ENCODE results near the gene MED29.

The MED29 gene

GRCh38 chr19:39384839-39385568, 6.2 kb upstream of the MED29 start:
- H3K27me3 ChIP-seq (ENCODE audit: control insufficient read depth in 1 of 2, insufficient read depth in 2 of 2, low read length in 2 of 2): no peaks in the 10 kb centered on the region
- H3K36me3 ChIP-seq (ENCODE audit: control insufficient read depth in 2 of 2, insufficient read depth in 2 of 2, low read length in 2 of 2): peaks cover 69 to 81% of the 10 kb centered on the region in 2 donors
- H3K9ac ChIP-seq (ENCODE audit: low read length in 2 of 2): no peak overlapping the region
- H3K27ac ChIP-seq (ENCODE audit: low read length): no peak overlapping the region
- peaks cover 8% of the 10 kb centered on the region for H3K4me1 ChIP-seq (ENCODE audit: control insufficient read depth, insufficient read depth, low read length)
- no peaks in the 10 kb centered on the region for H3K9me3 ChIP-seq (ENCODE audit: control insufficient read depth in 2 of 2, low read length in 2 of 2)
- H3K4me3 ChIP-seq (ENCODE audit: low read length in 2 of 2): no peak overlapping the region

GRCh38 chr19:39385629-39386411, 5.4 kb upstream of the MED29 start:
- Histone ChIP-seq H3K27ac (ENCODE audit: low read length) (no peak overlapping the region), H3K27me3 (ENCODE audit: control insufficient read depth in 1 of 2, insufficient read depth in 2 of 2, low read length in 2 of 2) (no peaks in the 10 kb centered on the region), H3K4me1 (ENCODE audit: control insufficient read depth, insufficient read depth, low read length) (peaks cover 14% of the 10 kb centered on the region), H3K9me3 (ENCODE audit: control insufficient read depth in 2 of 2, low read length in 2 of 2) (no peaks in the 10 kb centered on the region), H3K9ac (ENCODE audit: low read length in 2 of 2) (no peak overlapping the region), H3K36me3 (ENCODE audit: control insufficient read depth in 2 of 2, insufficient read depth in 2 of 2, low read length in 2 of 2) (peaks cover 62 to 73% of the 10 kb centered on the region in 2 donors), H3K4me3 (ENCODE audit: low read length in 2 of 2) (no peak overlapping the region)

GRCh38 chr19:39386557-39386956, 4.6 kb upstream of the MED29 start:
- Histone ChIP-seq H3K27ac (ENCODE audit: low read length) (no peak overlapping the region), H3K36me3 (ENCODE audit: control insufficient read depth in 2 of 2, insufficient read depth in 2 of 2, low read length in 2 of 2) (peaks cover 54 to 66% of the 10 kb centered on the region in 2 donors), H3K9me3 (ENCODE audit: control insufficient read depth in 2 of 2, low read length in 2 of 2) (no peaks in the 10 kb centered on the region), H3K4me3 (ENCODE audit: low read length in 2 of 2) (no peak overlapping the region), H3K9ac (ENCODE audit: low read length in 2 of 2) (no peak overlapping the region), H3K4me1 (ENCODE audit: control insufficient read depth, insufficient read depth, low read length) (peaks cover 14% of the 10 kb centered on the region), H3K27me3 (ENCODE audit: control insufficient read depth in 1 of 2, insufficient read depth in 2 of 2, low read length in 2 of 2) (no peaks in the 10 kb centered on the region)

- H3K9ac ChIP-seq (ENCODE audit: low read length in 2 of 2): peak overlapping the region; percentile 7 to 36
- H3K36me3 ChIP-seq (ENCODE audit: control insufficient read depth in 2 of 2, insufficient read depth in 2 of 2, low read length in 2 of 2): peaks cover 44 to 53% of the 10 kb centered on the region in 2 donors
- no peak overlapping the region for H3K4me3 ChIP-seq (ENCODE audit: low read length in 2 of 2)
- no peaks in the 10 kb centered on the region for H3K27me3 ChIP-seq (ENCODE audit: control insufficient read depth in 1 of 2, insufficient read depth in 2 of 2, low read length in 2 of 2)
- peaks cover 21% of the 10 kb centered on the region for H3K4me1 ChIP-seq (ENCODE audit: control insufficient read depth, insufficient read depth, low read length)
- no peaks in the 10 kb centered on the region for H3K9me3 ChIP-seq (ENCODE audit: control insufficient read depth in 2 of 2, low read length in 2 of 2)
- H3K27ac ChIP-seq (ENCODE audit: low read length): peak overlapping the region; percentile 11
Observed at GRCh38 chr19:39388657-39389056, 2.5 kb upstream of the MED29 start.

GRCh38 chr19:39389631-39390414, 1.4 kb upstream of the MED29 start:
- Histone ChIP-seq H3K9ac (ENCODE audit: low read length in 2 of 2) (peak overlapping the region; percentile 80 to 99), H3K27ac (ENCODE audit: low read length) (peak overlapping the region; percentile 99), H3K9me3 (ENCODE audit: control insufficient read depth in 2 of 2, low read length in 2 of 2) (no peaks in the 10 kb centered on the region), H3K36me3 (ENCODE audit: control insufficient read depth in 2 of 2, insufficient read depth in 2 of 2, low read length in 2 of 2) (peaks cover 42 to 48% of the 10 kb centered on the region in 2 donors), H3K4me3 (ENCODE audit: low read length in 2 of 2) (peak overlapping the region; percentile 87 to 99), H3K4me1 (ENCODE audit: control insufficient read depth, insufficient read depth, low read length) (peaks cover 21% of the 10 kb centered on the region), H3K27me3 (ENCODE audit: control insufficient read depth in 1 of 2, insufficient read depth in 2 of 2, low read length in 2 of 2) (no peaks in the 10 kb centered on the region)

GRCh38 chr19:39390451-39390750, 777 bp upstream of the MED29 start:
- peaks cover 48 to 49% of the 10 kb centered on the region in 2 donors for H3K36me3 ChIP-seq (ENCODE audit: control insufficient read depth in 2 of 2, insufficient read depth in 2 of 2, low read length in 2 of 2)
- peak overlapping the region; percentile 99 for H3K27ac ChIP-seq (ENCODE audit: low read length)
- H3K4me1 ChIP-seq (ENCODE audit: control insufficient read depth, insufficient read depth, low read length): peaks cover 21% of the 10 kb centered on the region
- H3K9me3 ChIP-seq (ENCODE audit: control insufficient read depth in 2 of 2, low read length in 2 of 2): no peaks in the 10 kb centered on the region
- no peaks in the 10 kb centered on the region for H3K27me3 ChIP-seq (ENCODE audit: control insufficient read depth in 1 of 2, insufficient read depth in 2 of 2, low read length in 2 of 2)
- H3K4me3 ChIP-seq (ENCODE audit: low read length in 2 of 2): peak overlapping the region; percentile 87 to 99
- H3K9ac ChIP-seq (ENCODE audit: low read length in 2 of 2): peak overlapping the region; percentile 80 to 99

- H3K4me3 ChIP-seq (ENCODE audit: low read length in 2 of 2): peak overlapping the region in 1 of 2 donors; percentile 47
- H3K9ac ChIP-seq (ENCODE audit: low read length in 2 of 2): peak overlapping the region; percentile 36 to 55
- H3K36me3 ChIP-seq (ENCODE audit: control insufficient read depth in 2 of 2, insufficient read depth in 2 of 2, low read length in 2 of 2): peaks cover 15 to 19% of the 10 kb centered on the region in 2 donors
- peaks cover 36% of the 10 kb centered on the region for H3K4me1 ChIP-seq (ENCODE audit: control insufficient read depth, insufficient read depth, low read length)
- peak overlapping the region; percentile 92 for H3K27ac ChIP-seq (ENCODE audit: low read length)
- no peaks in the 10 kb centered on the region for H3K27me3 ChIP-seq (ENCODE audit: control insufficient read depth in 1 of 2, insufficient read depth in 2 of 2, low read length in 2 of 2)
- H3K9me3 ChIP-seq (ENCODE audit: control insufficient read depth in 2 of 2, low read length in 2 of 2): no peaks in the 10 kb centered on the region
Observed at GRCh38 chr19:39397360-39398296, 6.5 kb downstream of the MED29 start.

- H3K9ac ChIP-seq (ENCODE audit: low read length in 2 of 2): peak overlapping the region; percentile 36 to 55
Observed at GRCh38 chr19:39398297-39398864, 7.2 kb downstream of the MED29 start.

GRCh38 chr19:39399668-39400050, 8.5 kb downstream of the MED29 start:
- H3K9ac ChIP-seq (ENCODE audit: low read length in 2 of 2): no peak overlapping the region
- no peak overlapping the region for H3K4me3 ChIP-seq (ENCODE audit: low read length in 2 of 2)
- peaks cover 7 to 12% of the 10 kb centered on the region in 2 donors for H3K36me3 ChIP-seq (ENCODE audit: control insufficient read depth in 2 of 2, insufficient read depth in 2 of 2, low read length in 2 of 2)
- no peaks in the 10 kb centered on the region for H3K9me3 ChIP-seq (ENCODE audit: control insufficient read depth in 2 of 2, low read length in 2 of 2)
- no peaks in the 10 kb centered on the region for H3K27me3 ChIP-seq (ENCODE audit: control insufficient read depth in 1 of 2, insufficient read depth in 2 of 2, low read length in 2 of 2)
- H3K27ac ChIP-seq (ENCODE audit: low read length): peak overlapping the region; percentile 11
- peaks cover 50% of the 10 kb centered on the region for H3K4me1 ChIP-seq (ENCODE audit: control insufficient read depth, insufficient read depth, low read length)

More at GRCh38 chr19:39398297-39398864, 7.2 kb downstream of the MED29 start:
- peak overlapping the region; percentile 92 for H3K27ac ChIP-seq (ENCODE audit: low read length)
- peaks cover 14 to 18% of the 10 kb centered on the region in 2 donors for H3K36me3 ChIP-seq (ENCODE audit: control insufficient read depth in 2 of 2, insufficient read depth in 2 of 2, low read length in 2 of 2)
- no peaks in the 10 kb centered on the region for H3K27me3 ChIP-seq (ENCODE audit: control insufficient read depth in 1 of 2, insufficient read depth in 2 of 2, low read length in 2 of 2)
- no peaks in the 10 kb centered on the region for H3K9me3 ChIP-seq (ENCODE audit: control insufficient read depth in 2 of 2, low read length in 2 of 2)
- H3K4me1 ChIP-seq (ENCODE audit: control insufficient read depth, insufficient read depth, low read length): peaks cover 44% of the 10 kb centered on the region
- peak overlapping the region in 1 of 2 donors; percentile 8 for H3K4me3 ChIP-seq (ENCODE audit: low read length in 2 of 2)
